ENCODE measurements around the gene RASA3.
A peak's percentile ranks its signal among the peaks of the same experiment; 100 is the strongest.

The RASA3 gene

DNA sequence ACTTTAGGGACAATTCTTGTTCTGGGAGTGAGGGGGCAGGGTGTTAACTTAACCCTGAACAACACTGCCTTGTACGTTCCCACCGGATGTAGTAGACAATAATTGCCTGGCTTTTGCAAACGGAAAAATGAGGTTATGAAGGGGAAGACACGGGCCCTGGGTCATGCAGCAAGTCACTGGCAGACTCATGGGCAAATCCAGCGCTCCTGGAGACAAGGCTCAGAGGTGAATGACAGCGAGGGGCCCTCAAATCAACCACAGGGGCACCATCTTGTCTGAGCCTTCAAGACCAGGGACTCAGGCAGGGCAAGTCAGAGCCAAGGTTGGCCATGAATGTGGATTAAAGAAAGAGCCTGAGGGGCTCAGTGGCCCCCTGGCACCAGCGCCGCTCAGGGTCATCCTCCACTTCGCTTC, 2.8 kb downstream of the RASA3 start:
- peaks cover 10% of the 10 kb centered on the region; the same call in 1 of the 2 replicates for H3F3A ChIP-seq (ENCODE audit: insufficient read depth, low read length)
- 0 out of 2 replicates have a peak overlapping the region, but pooled peaks have one; percentile 91 for H3K4me2 ChIP-seq (ENCODE audit: low read depth, low read length)
- H3K36me3 ChIP-seq (replicated peaks; ENCODE audit: insufficient read depth, low read length): no peaks in the 10 kb centered on the region
- H3K9me3 ChIP-seq (replicated peaks; ENCODE audit: insufficient read depth, low read length): no peaks in the 10 kb centered on the region
- no peaks in the 10 kb centered on the region for H3K9me2 ChIP-seq (replicated peaks; ENCODE audit: insufficient read depth, low read length)
- no peak overlapping the region for H3K4me3 ChIP-seq (ENCODE audit: low read length)
- peaks cover 15% of the 10 kb centered on the region; the same call in 1 of the 2 replicates for H3K4me1 ChIP-seq (ENCODE audit: low read length)
- peaks cover 75% of the 10 kb centered on the region for H3K79me2 ChIP-seq (ENCODE audit: low read length)
- no peak overlapping the region for H3K27ac ChIP-seq (ENCODE audit: low read length)
- DNase-seq: no peak
- no peak overlapping the region for H3K9ac ChIP-seq (ENCODE audit: low read length)
- peaks cover 7% of the 10 kb centered on the region; the same call in 1 of the 2 replicates for H4K20me1 ChIP-seq (ENCODE audit: insufficient read depth, low read length)
- TF ChIP-seq, protein P1, sequence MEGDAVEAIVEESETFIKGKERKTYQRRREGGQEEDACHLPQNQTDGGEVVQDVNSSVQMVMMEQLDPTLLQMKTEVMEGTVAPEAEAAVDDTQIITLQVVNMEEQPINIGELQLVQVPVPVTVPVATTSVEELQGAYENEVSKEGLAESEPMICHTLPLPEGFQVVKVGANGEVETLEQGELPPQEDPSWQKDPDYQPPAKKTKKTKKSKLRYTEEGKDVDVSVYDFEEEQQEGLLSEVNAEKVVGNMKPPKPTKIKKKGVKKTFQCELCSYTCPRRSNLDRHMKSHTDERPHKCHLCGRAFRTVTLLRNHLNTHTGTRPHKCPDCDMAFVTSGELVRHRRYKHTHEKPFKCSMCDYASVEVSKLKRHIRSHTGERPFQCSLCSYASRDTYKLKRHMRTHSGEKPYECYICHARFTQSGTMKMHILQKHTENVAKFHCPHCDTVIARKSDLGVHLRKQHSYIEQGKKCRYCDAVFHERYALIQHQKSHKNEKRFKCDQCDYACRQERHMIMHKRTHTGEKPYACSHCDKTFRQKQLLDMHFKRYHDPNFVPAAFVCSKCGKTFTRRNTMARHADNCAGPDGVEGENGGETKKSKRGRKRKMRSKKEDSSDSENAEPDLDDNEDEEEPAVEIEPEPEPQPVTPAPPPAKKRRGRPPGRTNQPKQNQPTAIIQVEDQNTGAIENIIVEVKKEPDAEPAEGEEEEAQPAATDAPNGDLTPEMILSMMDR (IDR thresholded peaks at IDR 0.05; ENCODE audit: low read length): no peak
- TF ChIP-seq EZH2phosphoT487 (IDR thresholded peaks at IDR 0.05; ENCODE audit: low read length): no peak
- TF ChIP-seq EZH2 (optimal IDR thresholded peaks at IDR 0.05; ENCODE audit: low read depth, low read length): no peak
- no peak overlapping the region for H2AFZ ChIP-seq (ENCODE audit: low read length)
- no peaks in the 10 kb centered on the region for H3K27me3 ChIP-seq (replicated peaks; ENCODE audit: insufficient read depth, low read length)

DNA sequence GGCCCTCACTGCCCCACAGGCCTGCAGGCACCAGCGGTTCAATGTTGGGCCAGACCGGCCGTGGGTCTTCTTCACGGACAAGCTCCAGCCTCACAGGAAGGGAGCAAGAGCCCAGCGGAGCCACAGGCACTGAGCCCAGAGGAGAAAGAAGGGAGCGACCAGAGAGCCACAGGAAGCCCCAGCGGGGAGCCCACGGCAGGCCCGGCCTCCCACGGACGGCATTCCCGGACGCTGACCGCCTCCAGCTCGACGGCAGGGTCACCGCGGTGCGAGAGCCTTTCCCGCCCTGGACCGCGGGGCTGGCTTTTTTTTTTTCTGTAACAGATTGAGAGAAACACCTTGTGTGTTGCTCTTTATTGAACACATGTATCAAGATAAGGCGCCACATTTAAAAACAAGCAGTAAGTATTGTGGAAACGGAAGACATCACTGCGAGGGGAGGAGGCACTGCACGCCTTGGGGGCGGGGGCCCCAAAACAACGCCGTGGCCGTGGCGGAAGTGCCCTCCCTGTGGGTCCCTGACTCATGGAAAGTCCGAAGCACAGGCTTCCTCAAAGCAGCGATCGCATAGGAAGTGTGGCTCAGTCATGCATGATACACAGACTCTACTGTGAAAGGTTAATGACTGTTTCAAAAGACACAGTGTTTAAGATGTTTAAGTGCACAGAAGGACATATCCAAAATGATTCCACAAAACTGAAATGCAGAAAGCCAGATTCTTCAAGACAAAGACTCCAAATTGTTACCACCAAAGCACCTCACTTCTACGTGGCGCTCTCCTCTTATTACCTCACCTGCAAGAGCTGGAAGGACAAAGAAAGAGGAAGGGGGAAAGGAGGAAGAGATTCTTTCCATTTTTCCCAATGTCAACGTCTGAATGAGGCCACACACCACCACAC, 3.5 kb downstream of the RASA3 start:
- Histone ChIP-seq H3K4me2 (ENCODE audit: low read depth, low read length) (no peak overlapping the region), H4K20me1 (ENCODE audit: insufficient read depth, low read length) (peaks cover 7% of the 10 kb centered on the region; the same call in 1 of the 2 replicates), H3F3A (ENCODE audit: insufficient read depth, low read length) (peaks cover 7% of the 10 kb centered on the region; the same call in 1 of the 2 replicates), H3K27ac (ENCODE audit: low read length) (no peak overlapping the region), H3K36me3 (replicated peaks; ENCODE audit: insufficient read depth, low read length) (no peaks in the 10 kb centered on the region), H3K79me2 (ENCODE audit: low read length) (peaks cover 82% of the 10 kb centered on the region), H2AFZ (ENCODE audit: low read length) (no peak overlapping the region), H3K9ac (ENCODE audit: low read length) (no peak overlapping the region), H3K4me1 (ENCODE audit: low read length) (peaks cover 15% of the 10 kb centered on the region; the same call in 1 of the 2 replicates), H3K27me3 (replicated peaks; ENCODE audit: insufficient read depth, low read length) (no peaks in the 10 kb centered on the region), H3K4me3 (ENCODE audit: low read length) (no peak overlapping the region), H3K9me2 (replicated peaks; ENCODE audit: insufficient read depth, low read length) (no peaks in the 10 kb centered on the region), H3K9me3 (replicated peaks; ENCODE audit: insufficient read depth, low read length) (no peaks in the 10 kb centered on the region)
- TF ChIP-seq, protein P1 (IDR thresholded peaks at IDR 0.05; ENCODE audit: low read length): no peak
- no peak for TF ChIP-seq EZH2phosphoT487 (IDR thresholded peaks at IDR 0.05; ENCODE audit: low read length)
- no peak for TF ChIP-seq EZH2 (optimal IDR thresholded peaks at IDR 0.05; ENCODE audit: low read depth, low read length)
- no peak for DNase-seq

DNA sequence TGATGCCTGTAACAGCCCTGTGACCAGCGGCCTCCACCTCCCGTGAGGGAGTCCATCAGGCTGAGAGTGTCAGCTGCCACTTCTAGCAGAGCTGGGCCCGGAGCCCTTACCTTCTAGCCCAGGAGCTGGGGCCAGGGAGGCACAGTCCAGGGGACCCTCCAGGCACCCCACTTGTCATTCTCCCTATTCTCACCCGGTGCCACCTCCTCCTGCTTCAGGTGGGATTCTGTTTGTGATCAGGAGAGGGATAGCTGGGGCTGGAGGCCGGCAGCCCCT, 4.1 kb downstream of the RASA3 start:
- Histone ChIP-seq H3F3A (ENCODE audit: insufficient read depth, low read length) (peaks cover 7% of the 10 kb centered on the region; the same call in 1 of the 2 replicates), H4K20me1 (ENCODE audit: insufficient read depth, low read length) (peaks cover 7% of the 10 kb centered on the region; the same call in 1 of the 2 replicates), H3K27ac (ENCODE audit: low read length) (no peak overlapping the region), H3K4me1 (ENCODE audit: low read length) (peaks cover 15% of the 10 kb centered on the region; the same call in 1 of the 2 replicates), H3K27me3 (replicated peaks; ENCODE audit: insufficient read depth, low read length) (no peaks in the 10 kb centered on the region), H3K4me3 (ENCODE audit: low read length) (no peak overlapping the region), H3K9ac (ENCODE audit: low read length) (no peak overlapping the region), H3K9me2 (replicated peaks; ENCODE audit: insufficient read depth, low read length) (no peaks in the 10 kb centered on the region), H3K9me3 (replicated peaks; ENCODE audit: insufficient read depth, low read length) (no peaks in the 10 kb centered on the region), H3K4me2 (ENCODE audit: low read depth, low read length) (no peak overlapping the region), H2AFZ (ENCODE audit: low read length) (no peak overlapping the region), H3K36me3 (replicated peaks; ENCODE audit: insufficient read depth, low read length) (no peaks in the 10 kb centered on the region), H3K79me2 (ENCODE audit: low read length) (peaks cover 88% of the 10 kb centered on the region)
- DNase-seq: no peak
- TF ChIP-seq EZH2phosphoT487 (IDR thresholded peaks at IDR 0.05; ENCODE audit: low read length) (no peak), EZH2 (optimal IDR thresholded peaks at IDR 0.05; ENCODE audit: low read depth, low read length) (no peak)
- TF ChIP-seq, protein P1 (IDR thresholded peaks at IDR 0.05; ENCODE audit: low read length): no peak

Measured in MM.1S (cell line).